Measurements from ENCODE around the gene GPR35.

DNA sequence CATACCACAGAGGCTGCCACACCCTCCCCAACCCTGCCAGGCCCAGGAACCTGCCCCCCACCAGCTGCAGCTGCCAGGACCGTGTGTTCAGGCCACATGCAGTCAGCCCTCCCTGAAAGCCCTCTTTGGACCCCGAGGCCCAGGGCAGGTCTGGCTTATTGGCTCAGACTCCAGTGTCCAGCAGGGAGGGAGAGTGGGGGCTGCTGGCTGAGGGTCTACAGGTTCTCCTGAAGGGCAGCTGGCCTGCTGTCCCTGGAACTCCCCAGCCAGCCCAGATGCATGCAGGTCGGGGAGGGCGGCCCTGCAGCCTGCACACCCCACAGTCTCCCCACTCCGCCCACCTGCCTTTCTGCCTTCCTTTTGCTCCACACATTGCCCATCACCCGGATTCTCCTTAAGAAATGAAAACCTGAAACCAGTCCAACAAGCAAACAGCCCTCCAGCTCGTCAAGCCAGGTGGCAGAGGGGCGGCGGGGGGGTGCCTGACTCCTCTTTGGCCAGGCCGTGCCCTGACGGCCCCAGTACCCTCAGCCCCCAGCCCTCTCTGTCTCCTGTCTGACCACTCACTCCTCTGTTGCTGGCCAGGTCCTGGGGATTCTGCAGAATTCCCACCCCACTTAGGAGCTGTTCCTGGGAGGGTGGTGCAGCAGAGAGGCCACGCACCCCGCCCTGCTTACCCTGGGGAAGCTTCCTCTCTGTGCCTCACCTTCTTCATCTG lies 18.0 kb downstream of the GPR35 start:
- TF ChIP-seq, protein P1, sequence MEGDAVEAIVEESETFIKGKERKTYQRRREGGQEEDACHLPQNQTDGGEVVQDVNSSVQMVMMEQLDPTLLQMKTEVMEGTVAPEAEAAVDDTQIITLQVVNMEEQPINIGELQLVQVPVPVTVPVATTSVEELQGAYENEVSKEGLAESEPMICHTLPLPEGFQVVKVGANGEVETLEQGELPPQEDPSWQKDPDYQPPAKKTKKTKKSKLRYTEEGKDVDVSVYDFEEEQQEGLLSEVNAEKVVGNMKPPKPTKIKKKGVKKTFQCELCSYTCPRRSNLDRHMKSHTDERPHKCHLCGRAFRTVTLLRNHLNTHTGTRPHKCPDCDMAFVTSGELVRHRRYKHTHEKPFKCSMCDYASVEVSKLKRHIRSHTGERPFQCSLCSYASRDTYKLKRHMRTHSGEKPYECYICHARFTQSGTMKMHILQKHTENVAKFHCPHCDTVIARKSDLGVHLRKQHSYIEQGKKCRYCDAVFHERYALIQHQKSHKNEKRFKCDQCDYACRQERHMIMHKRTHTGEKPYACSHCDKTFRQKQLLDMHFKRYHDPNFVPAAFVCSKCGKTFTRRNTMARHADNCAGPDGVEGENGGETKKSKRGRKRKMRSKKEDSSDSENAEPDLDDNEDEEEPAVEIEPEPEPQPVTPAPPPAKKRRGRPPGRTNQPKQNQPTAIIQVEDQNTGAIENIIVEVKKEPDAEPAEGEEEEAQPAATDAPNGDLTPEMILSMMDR (IDR thresholded peaks at IDR 0.05; ENCODE audit: low read length), result no peak
- TF ChIP-seq EZH2 (IDR thresholded peaks at IDR 0.05; ENCODE audit: borderline replicate concordance, low read length), result no peak
